Right atrium auricular region (tissue), 2 donors: ENCODE data around the gene STK4. TPM values are rescaled to one million over a fixed set of nuclear protein-coding genes. Genes with fewer than 3 reads are reported as not detected.
"Not testable (repeated sequence)": the region's sequence is repeated elsewhere in the genome, so short reads cannot be mapped to it uniquely, and the experiment has no call there.

Experiments used
- DNase-seq: peaks from one replicate; pipeline ENCODE4 v3.0.0-alpha.2; 2019; ENCODE audit warnings: low spot score
- H3K27ac ChIP-seq, 2 donors: fragments of 200-600 bp; sonication (generic); 1 replicate in 1 of 2; 2 replicates in 1 of 2; pipeline ENCODE4 v1.5.1; 2016 to 2019
- H3K27me3 ChIP-seq, 2 donors: fragments of 200-600 bp; sonication (generic); one replicate each; pipeline versions ENCODE4 v1.5.1 to v1.6.0; 2017 to 2019
- H3K36me3 ChIP-seq: fragments of 200-600 bp; sonication (generic); one replicate; pipeline ENCODE4 v1.5.1; 2016
- H3K4me1 ChIP-seq, 2 donors: fragments of 200-600 bp; sonication (generic); one replicate each; pipeline versions ENCODE4 v1.5.1 to v1.6.0; 2017 to 2019
- H3K4me3 ChIP-seq, 2 donors: fragments of 200-600 bp; sonication (generic); 1 replicate in 1 of 2; 2 replicates in 1 of 2; pipeline ENCODE4 v1.5.1; 2017 to 2019; ENCODE audit warnings: mild to moderate bottlenecking in 1 of 2, moderate library complexity in 1 of 2
- H3K9me3 ChIP-seq, 2 donors: fragments of 200-600 bp; sonication (generic); one replicate each; pipeline ENCODE4 v1.5.1; 2019
- total RNA-seq, 2 donors: library from RNA; depleted of rRNA; stranded (reverse); fragments of >200 nt; gene quantifications; one replicate each; pipeline ENCODE4 v1.1.0, GENCODE V29; 2016
- TF ChIP-seq, protein P1 (sequence below), 2 donors: fragments of 200-600 bp; sonication (generic); IDR thresholded peaks; one replicate each; pipeline ENCODE4 v1.5.1; 2019; ENCODE audit warnings: antibody characterized with exemption in 2 of 2

The STK4 gene
- total RNA-seq, 2 donors from 2014 or later, result 7.3 to 12.6 TPM

- DNase-seq, result no peak
- Histone ChIP-seq H3K9me3 (no peaks in the 10 kb centered on the region), H3K4me3 (no peak overlapping the region), H3K27ac (no peak overlapping the region), H3K36me3 (peaks cover 15% of the 10 kb centered on the region), H3K27me3 (no peaks in the 10 kb centered on the region), H3K4me1 (peaks cover 0 to 18% of the 10 kb centered on the region in 2 donors)
- TF ChIP-seq, protein P1, sequence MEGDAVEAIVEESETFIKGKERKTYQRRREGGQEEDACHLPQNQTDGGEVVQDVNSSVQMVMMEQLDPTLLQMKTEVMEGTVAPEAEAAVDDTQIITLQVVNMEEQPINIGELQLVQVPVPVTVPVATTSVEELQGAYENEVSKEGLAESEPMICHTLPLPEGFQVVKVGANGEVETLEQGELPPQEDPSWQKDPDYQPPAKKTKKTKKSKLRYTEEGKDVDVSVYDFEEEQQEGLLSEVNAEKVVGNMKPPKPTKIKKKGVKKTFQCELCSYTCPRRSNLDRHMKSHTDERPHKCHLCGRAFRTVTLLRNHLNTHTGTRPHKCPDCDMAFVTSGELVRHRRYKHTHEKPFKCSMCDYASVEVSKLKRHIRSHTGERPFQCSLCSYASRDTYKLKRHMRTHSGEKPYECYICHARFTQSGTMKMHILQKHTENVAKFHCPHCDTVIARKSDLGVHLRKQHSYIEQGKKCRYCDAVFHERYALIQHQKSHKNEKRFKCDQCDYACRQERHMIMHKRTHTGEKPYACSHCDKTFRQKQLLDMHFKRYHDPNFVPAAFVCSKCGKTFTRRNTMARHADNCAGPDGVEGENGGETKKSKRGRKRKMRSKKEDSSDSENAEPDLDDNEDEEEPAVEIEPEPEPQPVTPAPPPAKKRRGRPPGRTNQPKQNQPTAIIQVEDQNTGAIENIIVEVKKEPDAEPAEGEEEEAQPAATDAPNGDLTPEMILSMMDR (IDR thresholded peaks at IDR 0.05), result no peak
Measured at GRCh38 chr20:45010399-45010828, 44.1 kb downstream of the STK4 start.

DNA sequence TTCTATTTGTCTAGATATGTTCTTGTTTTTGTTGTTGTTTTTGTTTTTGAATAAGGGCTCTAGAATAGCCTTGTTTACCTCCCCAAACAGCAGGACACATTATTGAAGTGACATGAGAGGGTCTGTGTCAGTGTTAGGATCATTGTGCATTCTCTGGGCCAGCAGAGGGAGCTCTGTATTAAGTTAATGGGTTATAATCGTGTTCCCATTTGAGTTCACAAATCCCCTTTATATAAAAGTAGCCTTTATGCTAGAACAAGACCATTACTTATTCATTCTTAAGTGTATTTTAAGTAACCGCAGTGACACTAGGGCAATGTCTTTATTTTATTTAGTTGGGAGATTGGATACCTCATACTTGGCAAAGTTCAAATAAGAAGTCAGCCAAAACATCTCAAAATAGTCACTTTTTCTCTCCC lies 44.8 kb downstream of the STK4 start:
- no peak for DNase-seq
- Histone ChIP-seq H3K4me3 (no peak overlapping the region), H3K27ac (no peak overlapping the region), H3K4me1 (peaks cover 0 to 25% of the 10 kb centered on the region in 2 donors), H3K9me3 (no peaks in the 10 kb centered on the region), H3K27me3 (no peaks in the 10 kb centered on the region), H3K36me3 (peaks cover 15% of the 10 kb centered on the region)
- TF ChIP-seq, protein P1 (IDR thresholded peaks at IDR 0.05), result peak; percentile 62 to 77

DNA sequence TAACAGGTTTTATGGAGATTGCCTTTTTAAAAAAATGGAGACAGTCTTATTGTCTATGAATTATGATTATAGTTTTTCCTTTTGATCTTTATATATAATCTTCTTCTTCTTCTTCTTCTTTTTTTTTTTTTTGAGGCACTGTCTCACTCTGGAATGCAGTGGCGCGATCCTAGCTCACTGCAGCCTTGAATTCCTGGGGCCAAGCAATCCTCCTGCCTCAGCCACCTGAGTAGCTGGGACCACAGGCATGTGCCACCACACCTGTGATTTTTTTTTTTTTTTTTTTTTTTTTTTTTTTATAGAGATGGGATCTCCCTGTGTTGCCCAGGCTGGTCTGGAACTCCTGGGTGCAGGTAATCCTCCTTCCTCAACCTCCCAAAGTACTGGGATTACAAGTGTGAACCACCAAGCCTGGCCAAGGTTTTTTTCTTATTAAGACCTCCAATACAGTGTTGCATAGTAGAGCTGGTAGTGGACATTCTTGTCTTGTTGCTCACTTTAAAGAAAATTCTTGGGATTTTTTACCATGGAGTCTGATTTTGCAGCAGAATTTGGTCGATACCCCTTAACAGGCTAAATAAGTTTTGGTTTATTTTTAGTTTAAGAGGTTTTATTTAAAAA lies 46.5 kb downstream of the STK4 start:
- TF ChIP-seq, protein P1 (IDR thresholded peaks at IDR 0.05), result no peak
- Histone ChIP-seq H3K27me3 (no peaks in the 10 kb centered on the region), H3K9me3 (no peaks in the 10 kb centered on the region), H3K4me3 (no peak overlapping the region), H3K36me3 (peaks cover 7% of the 10 kb centered on the region), H3K27ac (no peak overlapping the region), H3K4me1 (peaks cover 0 to 42% of the 10 kb centered on the region in 2 donors)
- no peak for DNase-seq

GRCh38 chr20:45014131-45014530 lies 47.8 kb downstream of the STK4 start:
- H3K9me3 ChIP-seq, H3K27me3 ChIP-seq, H3K36me3 ChIP-seq, DNase-seq, H3K4me3 ChIP-seq: not testable (repeated sequence)
- H3K27ac ChIP-seq, result peak overlapping the region in 1 of 2 donors; percentile 81
- H3K4me1 ChIP-seq, result peaks cover 0 to 55% of the 10 kb centered on the region in 2 donors

DNA sequence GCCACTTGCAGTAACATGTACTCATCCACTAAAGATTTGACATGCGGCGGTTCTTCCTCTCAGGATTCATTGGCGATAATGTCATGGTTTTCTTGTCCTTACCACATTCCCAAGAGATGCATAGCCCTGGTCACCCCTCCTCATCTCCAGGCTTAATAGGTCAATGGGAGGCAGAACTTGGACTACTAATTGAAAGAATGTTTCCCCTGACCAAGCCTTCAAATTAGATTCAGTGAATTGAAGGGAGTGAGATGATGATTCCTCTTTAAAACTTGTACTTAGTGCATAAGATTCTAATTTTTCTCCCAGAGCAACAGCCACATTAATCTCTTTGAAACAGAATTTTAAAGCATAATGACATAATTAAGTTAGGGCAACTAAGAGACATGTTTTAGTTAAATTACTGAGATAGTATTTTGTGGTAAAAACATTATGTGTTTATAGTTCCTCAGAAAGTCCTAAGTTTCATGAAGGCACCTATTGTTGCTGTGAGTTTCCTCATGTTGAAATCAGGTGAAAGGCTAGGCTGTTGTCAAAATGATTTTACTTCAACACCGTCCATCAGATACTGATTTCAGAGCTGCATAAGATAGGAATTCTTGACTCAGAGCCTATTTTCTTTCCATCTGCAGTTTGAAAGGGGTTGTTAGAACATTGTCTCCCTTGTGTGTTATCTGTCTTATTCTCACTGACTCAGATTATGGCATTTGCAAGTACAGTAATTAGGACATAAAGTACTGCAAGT lies 48.5 kb downstream of the STK4 start:
- TF ChIP-seq, protein P1 (IDR thresholded peaks at IDR 0.05), result no peak
- DNase-seq, result no peak
- Histone ChIP-seq H3K27me3 (no peaks in the 10 kb centered on the region), H3K36me3 (no peaks in the 10 kb centered on the region), H3K27ac (peak overlapping the region; percentile 17 to 81), H3K4me1 (peaks cover 0 to 63% of the 10 kb centered on the region in 2 donors), H3K4me3 (no peak overlapping the region), H3K9me3 (no peaks in the 10 kb centered on the region)

DNA sequence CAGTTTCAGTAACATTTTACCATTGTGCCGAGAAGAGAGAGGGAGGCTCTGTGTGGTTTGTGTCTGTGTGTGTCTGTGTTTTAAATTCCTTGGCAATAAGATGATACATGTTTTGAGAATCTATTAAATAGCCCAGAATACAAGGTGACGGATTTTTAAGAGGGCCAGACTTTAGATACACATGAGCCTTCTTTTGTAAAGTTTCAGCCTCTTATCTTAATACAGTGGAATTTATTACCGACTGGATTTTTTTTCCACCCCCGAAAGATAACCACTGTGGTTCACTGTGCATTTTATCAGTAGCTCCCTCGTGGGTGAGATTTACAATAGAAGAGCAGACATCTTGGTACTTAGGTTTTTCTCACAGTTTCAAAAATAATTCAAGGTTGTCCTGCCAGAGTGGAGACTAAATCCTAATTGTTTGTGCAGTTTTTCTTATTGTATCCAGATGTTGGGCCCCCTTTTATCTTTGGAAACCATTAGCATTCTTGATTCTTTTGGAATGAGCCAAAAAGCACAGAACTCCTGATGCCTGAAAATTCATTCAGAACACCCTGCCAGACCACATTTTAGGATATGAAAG lies 49.9 kb downstream of the STK4 start:
- Histone ChIP-seq H3K27me3 (no peaks in the 10 kb centered on the region), H3K27ac (peak overlapping the region; percentile 17 to 81), H3K4me1 (peaks cover 0 to 65% of the 10 kb centered on the region in 2 donors), H3K9me3 (no peaks in the 10 kb centered on the region), H3K4me3 (no peak overlapping the region), H3K36me3 (no peaks in the 10 kb centered on the region)
- TF ChIP-seq, protein P1 (IDR thresholded peaks at IDR 0.05), result no peak
- no peak for DNase-seq
